Activated gamma-delta T cell treated with Interleukin-2 at 50 U/mL for 16 hours (primary cell): ENCODE data around the gene CCDC74A.
"Not testable (repeated sequence)": the region's sequence is repeated elsewhere in the genome, so short reads cannot be mapped to it uniquely, and the experiment has no call there.

Source experiments
- DNase-seq: peaks from one replicate; pipeline ENCODE4 v3.0.0-alpha.2; 2020

CCDC74A gene

GRCh38 chr2:131567891-131568290, 40.2 kb downstream of the CCDC74A start:
- DNase-seq, result no peak

GRCh38 chr2:131568401-131568800, 40.7 kb downstream of the CCDC74A start:
- not testable (repeated sequence) for DNase-seq

DNA sequence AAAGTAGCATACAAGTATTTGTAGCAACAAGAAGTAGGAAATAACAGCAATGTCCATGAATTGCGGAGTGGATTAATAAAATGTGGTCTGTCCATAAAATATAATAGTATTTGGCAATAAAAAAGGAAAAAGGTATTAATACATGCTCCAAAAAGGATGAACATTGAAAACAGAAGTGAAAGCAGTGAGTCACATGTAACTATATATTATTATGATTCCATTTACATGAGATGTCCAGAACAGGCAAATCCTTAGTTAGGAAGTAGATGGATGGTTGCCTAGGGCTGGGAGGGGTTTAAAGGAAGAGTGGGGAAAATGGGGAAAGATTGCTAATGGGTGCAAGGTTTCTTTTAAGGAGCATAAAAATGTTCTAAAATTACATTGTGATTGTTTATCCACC, 44.5 kb downstream of the CCDC74A start:
- DNase-seq, result no peak

GRCh38 chr2:131577812-131578211, 50.1 kb downstream of the CCDC74A start:
- no peak for DNase-seq

- no peak for DNase-seq
Measured at GRCh38 chr2:131580187-131580586, 52.5 kb downstream of the CCDC74A start.
